Measurements from ENCODE around the gene CPA3. TPM values are rescaled to one million over a fixed set of nuclear protein-coding genes. Genes with fewer than 3 reads are reported as not detected.

Gene CPA3
- total and polyA plus RNA-seq, 2 experiments from 2014 or later, result 0.68 to 1.1 TPM

DNA sequence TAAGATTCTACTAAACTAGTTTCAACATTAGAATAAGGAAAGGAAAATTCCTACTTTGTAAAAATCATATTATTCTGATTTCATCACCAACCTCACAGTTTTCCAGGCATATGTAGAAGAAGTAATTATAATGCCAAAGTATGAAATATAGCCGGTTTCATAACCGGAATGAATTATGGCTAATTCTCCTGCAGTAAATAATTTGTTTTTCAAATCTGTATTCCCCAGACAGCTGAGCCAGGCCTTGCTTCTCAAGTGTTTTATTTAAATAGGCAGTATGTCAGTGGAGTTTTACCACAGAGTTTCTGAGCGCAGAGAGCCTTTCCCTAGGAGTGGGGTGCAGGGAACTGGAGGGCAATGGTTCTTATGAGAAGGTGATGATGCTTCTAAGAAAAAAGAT, 8.7 kb upstream of the CPA3 start:
- H3K79me2 ChIP-seq, result no peaks in the 10 kb centered on the region
- 93% methylated on average over 3 of the region's 3 CpGs for WGBS (ENCODE audit: low lambda C conversion rate, missing lambda C conversion rate)

DNA sequence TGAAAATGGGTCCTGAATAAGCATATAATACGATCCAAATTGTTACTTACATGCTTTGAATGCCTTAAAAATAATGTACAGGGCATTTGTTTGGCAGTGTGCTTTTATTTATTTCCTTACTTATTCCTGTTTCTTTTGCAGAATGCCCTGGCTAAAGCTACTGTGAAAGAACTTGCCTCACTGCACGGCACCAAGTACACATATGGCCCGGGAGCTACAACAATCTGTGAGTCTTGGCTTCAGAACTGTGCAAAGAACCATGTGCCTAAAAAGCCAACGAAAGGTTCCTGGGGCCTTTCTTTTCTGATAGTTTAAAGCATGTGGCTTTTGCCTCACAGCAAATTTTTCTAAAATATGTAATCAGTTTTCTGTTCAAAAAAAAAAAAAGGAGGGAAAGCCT, 7.8 kb upstream of the CPA3 start:
- no peaks in the 10 kb centered on the region for H3K9me2 ChIP-seq (replicated peaks; ENCODE audit: insufficient read depth)
- no peaks in the 10 kb centered on the region for H4K20me1 ChIP-seq (ENCODE audit: insufficient read depth, poor library complexity, severe bottlenecking)
- no peak for DNase-seq (ENCODE audit: low spot score)
- no peaks in the 10 kb centered on the region for H3K79me2 ChIP-seq
- no peak overlapping the region for H3K4me2 ChIP-seq
- H3K9me3 ChIP-seq (ENCODE audit: low read depth), result no peaks in the 10 kb centered on the region
- no peaks in the 10 kb centered on the region for H3K36me3 ChIP-seq (replicated peaks; ENCODE audit: insufficient read depth, low read depth)
- H3K27ac ChIP-seq, result no peak overlapping the region
- no peaks in the 10 kb centered on the region for H3K4me1 ChIP-seq (ENCODE audit: insufficient read depth)
- H2AFZ ChIP-seq, result no peak overlapping the region
- no peaks in the 10 kb centered on the region for H3K27me3 ChIP-seq
- H3K4me3 ChIP-seq, result no peak overlapping the region
- 86% methylated on average over 4 of the region's 4 CpGs for WGBS (ENCODE audit: low lambda C conversion rate, missing lambda C conversion rate)
- TF ChIP-seq, protein P1, sequence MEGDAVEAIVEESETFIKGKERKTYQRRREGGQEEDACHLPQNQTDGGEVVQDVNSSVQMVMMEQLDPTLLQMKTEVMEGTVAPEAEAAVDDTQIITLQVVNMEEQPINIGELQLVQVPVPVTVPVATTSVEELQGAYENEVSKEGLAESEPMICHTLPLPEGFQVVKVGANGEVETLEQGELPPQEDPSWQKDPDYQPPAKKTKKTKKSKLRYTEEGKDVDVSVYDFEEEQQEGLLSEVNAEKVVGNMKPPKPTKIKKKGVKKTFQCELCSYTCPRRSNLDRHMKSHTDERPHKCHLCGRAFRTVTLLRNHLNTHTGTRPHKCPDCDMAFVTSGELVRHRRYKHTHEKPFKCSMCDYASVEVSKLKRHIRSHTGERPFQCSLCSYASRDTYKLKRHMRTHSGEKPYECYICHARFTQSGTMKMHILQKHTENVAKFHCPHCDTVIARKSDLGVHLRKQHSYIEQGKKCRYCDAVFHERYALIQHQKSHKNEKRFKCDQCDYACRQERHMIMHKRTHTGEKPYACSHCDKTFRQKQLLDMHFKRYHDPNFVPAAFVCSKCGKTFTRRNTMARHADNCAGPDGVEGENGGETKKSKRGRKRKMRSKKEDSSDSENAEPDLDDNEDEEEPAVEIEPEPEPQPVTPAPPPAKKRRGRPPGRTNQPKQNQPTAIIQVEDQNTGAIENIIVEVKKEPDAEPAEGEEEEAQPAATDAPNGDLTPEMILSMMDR (IDR thresholded peaks at IDR 0.05; ENCODE audit: poor library complexity), result no peak
- TF ChIP-seq EZH2phosphoT487 (IDR thresholded peaks at IDR 0.05; ENCODE audit: low read depth, severe bottlenecking, unreplicated experiment) (no peak), EZH2 (IDR thresholded peaks at IDR 0.05; ENCODE audit: borderline replicate concordance) (no peak)

More for the DNA sequence above, 8.7 kb upstream of the CPA3 start:
- Histone ChIP-seq H3K36me3 (replicated peaks; ENCODE audit: insufficient read depth, low read depth) (no peaks in the 10 kb centered on the region), H2AFZ (no peak overlapping the region), H3K9me2 (replicated peaks; ENCODE audit: insufficient read depth) (no peaks in the 10 kb centered on the region), H3K9me3 (ENCODE audit: low read depth) (no peaks in the 10 kb centered on the region), H3K4me2 (no peak overlapping the region), H4K20me1 (ENCODE audit: insufficient read depth, poor library complexity, severe bottlenecking) (no peaks in the 10 kb centered on the region), H3K4me3 (no peak overlapping the region), H3K4me1 (ENCODE audit: insufficient read depth) (no peaks in the 10 kb centered on the region), H3K27me3 (no peaks in the 10 kb centered on the region), H3K27ac (no peak overlapping the region)
- no peak for TF ChIP-seq EZH2 (IDR thresholded peaks at IDR 0.05; ENCODE audit: borderline replicate concordance)
- TF ChIP-seq EZH2phosphoT487 (IDR thresholded peaks at IDR 0.05; ENCODE audit: low read depth, severe bottlenecking, unreplicated experiment), result no peak
- TF ChIP-seq, protein P1 (IDR thresholded peaks at IDR 0.05; ENCODE audit: poor library complexity), result no peak
- DNase-seq (ENCODE audit: low spot score), result no peak

DNA sequence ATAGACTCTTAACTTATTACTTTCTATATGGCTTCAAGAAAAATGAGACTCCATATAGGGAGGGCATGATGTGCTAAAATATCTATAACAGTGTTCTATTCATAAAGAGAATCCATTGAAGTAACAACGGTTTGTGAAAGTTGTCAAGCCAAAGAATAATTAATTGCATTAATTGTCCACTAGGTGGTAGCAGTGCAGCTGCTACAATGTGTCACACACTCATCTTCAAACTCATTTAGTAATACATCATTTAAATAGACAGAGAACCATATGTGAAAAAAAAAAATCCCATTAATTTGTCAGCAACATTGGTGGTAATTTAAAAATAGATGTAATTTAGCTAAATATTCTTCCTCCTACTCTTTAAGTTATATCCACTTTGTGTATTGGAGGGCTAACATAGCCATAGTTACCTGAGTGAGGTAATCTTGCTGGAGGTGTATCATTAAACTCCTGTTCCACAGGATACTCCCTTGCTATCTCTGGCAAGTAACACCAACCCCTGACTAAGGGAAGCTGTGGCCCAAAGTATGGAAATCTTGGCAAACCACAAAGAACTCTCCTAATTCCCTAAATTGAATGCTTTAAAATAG, 3.7 kb upstream of the CPA3 start:
- no peak overlapping the region for H2AFZ ChIP-seq
- H3K4me1 ChIP-seq (ENCODE audit: insufficient read depth), result no peaks in the 10 kb centered on the region
- no peak overlapping the region for H3K4me3 ChIP-seq
- no peaks in the 10 kb centered on the region for H3K9me3 ChIP-seq (ENCODE audit: low read depth)
- H4K20me1 ChIP-seq (ENCODE audit: insufficient read depth, poor library complexity, severe bottlenecking), result no peaks in the 10 kb centered on the region
- H3K9me2 ChIP-seq (replicated peaks; ENCODE audit: insufficient read depth), result no peaks in the 10 kb centered on the region
- H3K79me2 ChIP-seq, result no peaks in the 10 kb centered on the region
- DNase-seq (ENCODE audit: low spot score), result peak; percentile 54
- H3K36me3 ChIP-seq (replicated peaks; ENCODE audit: insufficient read depth, low read depth), result no peaks in the 10 kb centered on the region
- WGBS (ENCODE audit: low lambda C conversion rate, missing lambda C conversion rate), result 13% methylated on average over 1 of the region's 1 CpG
- no peaks in the 10 kb centered on the region for H3K27me3 ChIP-seq
- H3K4me2 ChIP-seq, result no peak overlapping the region
- no peak overlapping the region for H3K27ac ChIP-seq
- TF ChIP-seq, protein P1 (IDR thresholded peaks at IDR 0.05; ENCODE audit: poor library complexity), result peak; percentile 66
- no peak for TF ChIP-seq EZH2 (IDR thresholded peaks at IDR 0.05; ENCODE audit: borderline replicate concordance)
